Epithelial cell of alveolus of lung (primary cell): ENCODE measurements around the gene PRODH2. TPM values are rescaled to one million over a fixed set of nuclear protein-coding genes. Genes with fewer than 3 reads are reported as not detected.

Source experiments
- total RNA-seq: library from RNA; depleted of rRNA; stranded (reverse); fragments of >200 nt; gene quantifications from 2 replicates; pipeline ENCODE4 v1.2.1, GENCODE V29; 2015

The PRODH2 gene, protein sequence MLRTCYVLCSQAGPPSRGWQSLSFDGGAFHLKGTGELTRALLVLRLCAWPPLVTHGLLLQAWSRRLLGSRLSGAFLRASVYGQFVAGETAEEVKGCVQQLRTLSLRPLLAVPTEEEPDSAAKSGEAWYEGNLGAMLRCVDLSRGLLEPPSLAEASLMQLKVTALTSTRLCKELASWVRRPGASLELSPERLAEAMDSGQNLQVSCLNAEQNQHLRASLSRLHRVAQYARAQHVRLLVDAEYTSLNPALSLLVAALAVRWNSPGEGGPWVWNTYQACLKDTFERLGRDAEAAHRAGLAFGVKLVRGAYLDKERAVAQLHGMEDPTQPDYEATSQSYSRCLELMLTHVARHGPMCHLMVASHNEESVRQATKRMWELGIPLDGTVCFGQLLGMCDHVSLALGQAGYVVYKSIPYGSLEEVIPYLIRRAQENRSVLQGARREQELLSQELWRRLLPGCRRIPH
- not detected in 2 replicates for total RNA-seq

DNA sequence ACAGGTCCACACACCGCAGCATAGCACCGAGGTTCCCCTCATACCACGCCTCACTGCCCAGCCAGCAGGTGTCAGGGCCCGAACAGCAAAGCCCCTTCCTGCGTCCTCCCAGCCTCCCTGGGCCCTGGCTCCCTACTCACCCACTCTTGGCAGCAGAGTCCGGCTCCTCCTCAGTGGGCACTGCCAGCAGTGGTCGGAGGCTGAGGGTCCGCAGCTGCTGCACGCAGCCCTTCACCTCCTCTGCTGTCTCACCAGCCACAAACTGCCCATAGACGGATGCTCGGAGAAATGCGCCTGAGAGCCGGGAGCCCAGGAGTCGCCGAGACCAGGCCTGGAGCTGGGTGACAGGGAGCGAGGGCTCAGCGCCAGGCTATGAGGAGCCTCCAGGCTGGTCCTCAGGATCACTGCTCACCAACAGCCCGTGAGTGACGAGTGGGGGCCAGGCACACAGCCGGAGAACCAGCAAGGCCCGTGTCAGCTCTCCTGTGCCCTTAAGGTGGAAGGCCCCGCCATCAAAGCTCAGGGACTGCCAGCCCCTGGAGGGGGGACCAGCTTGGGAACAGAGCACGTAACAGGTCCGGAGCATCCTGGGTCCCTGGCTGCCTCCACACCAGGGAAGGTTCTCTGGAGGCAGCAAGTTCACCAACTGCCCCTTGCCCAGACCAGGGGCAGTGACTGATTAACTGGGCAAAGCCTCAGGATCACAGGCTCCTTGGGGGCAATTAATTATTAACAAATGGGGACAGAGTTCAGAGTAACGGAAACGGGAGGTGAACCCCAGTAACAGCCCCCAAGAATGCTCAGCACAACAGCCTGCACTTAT is at the start of gene PRODH2:
Gene PRODH2 (minus strand): TSS at position 626 of the 823 bp plus-strand sequence. CDS start 40 bp downstream, at position 586.

DNA sequence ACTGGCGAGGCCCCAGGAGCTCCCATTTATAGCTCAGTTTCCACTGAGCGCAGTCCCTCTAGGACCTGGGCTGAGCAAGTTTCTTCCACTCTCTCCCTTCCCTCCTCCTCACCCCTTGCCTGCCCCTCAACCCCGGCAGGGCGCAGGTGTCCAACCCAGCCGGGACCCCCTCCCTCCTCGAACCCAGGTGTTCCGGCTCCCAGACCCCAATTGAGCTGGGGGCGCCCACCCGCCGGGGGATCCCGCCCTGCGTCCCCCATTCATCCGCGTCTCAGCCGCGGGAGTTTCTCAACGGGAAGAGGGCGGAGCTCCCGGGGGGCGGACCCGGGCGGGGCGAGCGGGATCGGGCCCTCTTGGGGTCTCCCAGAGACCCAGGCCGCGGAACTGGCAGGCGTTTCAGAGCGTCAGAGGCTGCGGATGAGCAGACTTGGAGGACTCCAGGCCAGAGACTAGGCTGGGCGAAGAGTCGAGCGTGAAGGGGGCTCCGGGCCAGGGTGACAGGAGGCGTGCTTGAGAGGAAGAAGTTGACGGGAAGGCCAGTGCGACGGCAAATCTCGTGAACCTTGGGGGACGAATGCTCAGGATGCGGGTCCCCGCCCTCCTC is 44.0 kb upstream of the PRODH2 start, which contains the start of gene KIRREL2:
Gene KIRREL2 (plus strand): TSS at position 366 of the 604 bp plus-strand sequence. CDS start 209 bp downstream, at position 575.

GRCh38 chr19:35852029-35852780 is 39.6 kb upstream of the PRODH2 start, which contains the start of gene NPHS1:
NPHS1 (minus strand) TSS chr19:35852504; CDS start chr19:35851837, 667 bp downstream.

DNA sequence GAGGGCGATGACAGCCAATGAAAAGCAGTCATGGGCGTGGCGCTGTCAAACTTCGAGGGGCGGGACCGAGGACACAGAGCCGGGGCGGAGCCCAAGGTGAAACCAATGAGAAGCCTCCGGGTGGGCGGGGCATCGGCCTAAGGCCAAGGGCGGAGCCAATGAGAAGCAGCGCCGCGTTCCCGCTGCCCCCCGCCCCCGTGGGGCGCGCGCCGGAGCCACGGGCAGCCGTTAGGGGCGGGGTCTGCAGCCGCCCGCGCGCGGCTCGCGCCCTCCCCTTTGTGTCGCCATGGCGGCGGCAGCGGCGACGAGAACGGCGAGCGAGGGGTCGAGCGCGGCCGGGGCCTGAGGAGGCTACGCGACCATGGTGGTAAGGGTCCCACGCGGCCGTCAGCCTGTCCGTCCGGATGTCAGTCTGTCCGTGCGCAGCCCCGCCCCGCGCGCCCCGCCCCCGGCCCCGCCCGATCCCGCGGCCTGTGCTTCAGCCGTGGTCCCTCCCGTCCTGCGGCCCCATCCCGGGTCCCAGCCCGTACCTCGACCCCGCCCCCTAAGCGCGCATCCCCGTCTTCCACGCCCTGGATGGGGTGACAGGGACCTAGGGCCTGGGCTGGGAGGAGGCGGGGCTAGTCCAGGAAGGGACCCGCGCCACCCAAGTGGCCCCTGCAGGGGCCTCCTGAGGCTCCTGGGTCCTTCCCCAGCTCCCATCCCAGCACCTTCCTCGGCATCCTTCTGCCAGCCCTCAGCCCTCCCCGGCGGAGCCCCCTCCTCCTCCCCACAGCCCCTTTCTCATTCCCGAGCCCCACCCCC is 37.1 kb downstream of the PRODH2 start, which contains the start of gene ARHGAP33:
Gene ARHGAP33 (plus strand): TSS at position 267 of the 804 bp plus-strand sequence. CDS start 95 bp downstream, at position 362.

GRCh38 chr19:35757749-35758608 is 54.7 kb downstream of the PRODH2 start, which contains the start of gene PROSER3:
PROSER3 (plus strand) TSS chr19:35758176; CDS start chr19:35758216, 40 bp downstream.

DNA sequence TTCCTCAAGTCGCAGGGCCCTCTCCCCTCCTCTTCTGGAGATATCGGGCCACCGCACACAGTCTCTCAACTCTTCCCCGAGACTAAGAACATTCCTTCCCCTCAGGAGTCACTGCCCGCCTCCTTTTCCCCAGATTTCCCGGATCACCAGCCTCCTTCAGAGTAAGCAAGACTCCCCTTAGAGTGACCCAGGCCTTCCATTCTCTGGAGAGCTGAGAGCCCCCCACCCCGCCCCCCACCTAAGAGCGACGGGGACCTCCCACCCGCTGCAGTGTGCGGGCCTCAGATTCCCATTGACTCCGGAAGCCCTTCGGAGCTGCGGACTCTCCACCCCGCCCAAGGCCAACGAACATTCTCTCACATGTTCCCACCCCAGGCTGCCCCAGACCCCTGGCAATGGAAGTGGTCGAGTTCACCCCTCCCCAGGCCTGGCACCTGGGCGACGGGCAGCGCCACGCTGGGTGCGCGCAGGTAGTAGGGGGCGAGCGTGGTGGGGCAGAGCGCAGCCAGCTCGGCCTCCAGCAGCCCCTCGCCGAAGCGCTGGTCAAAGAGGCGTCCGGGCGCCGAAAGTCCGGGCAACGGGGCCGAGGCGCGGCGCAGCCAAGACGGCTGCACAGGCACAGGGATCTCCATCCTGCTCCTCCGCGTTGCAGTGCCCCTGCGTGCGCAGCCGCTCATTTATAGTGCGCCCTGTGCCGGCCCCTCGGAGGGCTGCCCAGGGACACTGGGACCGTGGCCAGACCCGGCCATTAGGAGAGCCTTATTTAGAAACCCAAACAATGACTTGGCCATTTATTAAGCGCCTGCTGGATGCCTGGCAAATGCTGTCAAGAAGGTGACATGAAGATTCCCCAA is 56.0 kb downstream of the PRODH2 start, which contains the start of gene HSPB6:
Gene HSPB6 (minus strand): TSS at position 653 of the 854 bp plus-strand sequence. CDS start 21 bp downstream, at position 632.

Other genes starting within 250 kb of the PRODH2 start
- gene ATP4A, start 249.2 kb downstream of the PRODH2 start, total RNA-seq = not detected in 2 replicates
- gene PMIS2, start 226.7 kb downstream of the PRODH2 start, total RNA-seq = not detected in 2 replicates
- 6.6 and 10.5 TPM in 2 replicates for gene HAUS5, start 200.1 kb downstream of the PRODH2 start, total RNA-seq
- 93.3 and 101 TPM in 2 replicates for gene RBM42, start 183.8 kb downstream of the PRODH2 start, total RNA-seq
- 0.78 TPM in 1 of 2 replicates, not detected in the other for gene ETV2, start 171.1 kb downstream of the PRODH2 start, total RNA-seq
- 500 and 902 TPM in 2 replicates for gene COX6B1, start 164.5 kb downstream of the PRODH2 start, total RNA-seq
- not detected in 2 replicates for gene UPK1A, start 146.3 kb downstream of the PRODH2 start, total RNA-seq
- gene ZBTB32, start 108.3 kb downstream of the PRODH2 start, total RNA-seq = not detected in 2 replicates
- gene KMT2B, start 94.8 kb downstream of the PRODH2 start, total RNA-seq = 8.0 and 14.4 TPM in 2 replicates
- gene IGFLR1, start 70.4 kb downstream of the PRODH2 start, total RNA-seq = 6.9 and 15.9 TPM in 2 replicates
- 6.9 and 9.3 TPM in 2 replicates for gene U2AF1L4, start 67.4 kb downstream of the PRODH2 start, total RNA-seq
- 43.2 TPM in 2 replicates for gene PSENEN, start 67.2 kb downstream of the PRODH2 start, total RNA-seq
- gene LIN37, start 64.3 kb downstream of the PRODH2 start, total RNA-seq = 15.9 and 20.7 TPM in 2 replicates
- gene HSPB6, start 55.8 kb downstream of the PRODH2 start, total RNA-seq = 11.1 and 66.8 TPM in 2 replicates
- 12.4 and 18.0 TPM in 2 replicates for gene PROSER3, start 54.7 kb downstream of the PRODH2 start, total RNA-seq
- 2.2 and 3.2 TPM in 2 replicates for gene ARHGAP33, start 37.3 kb downstream of the PRODH2 start, total RNA-seq
- gene NPHS1, start 39.7 kb upstream of the PRODH2 start, total RNA-seq = not detected in 2 replicates
- 0.13 TPM in 1 of 2 replicates, not detected in the other for gene KIRREL2, start 44.1 kb upstream of the PRODH2 start, total RNA-seq
- 12.8 and 17.3 TPM in 2 replicates for gene APLP1, start 55.7 kb upstream of the PRODH2 start, total RNA-seq
- 2.6 and 3.7 TPM in 2 replicates for gene NFKBID, start 87.7 kb upstream of the PRODH2 start, total RNA-seq
- gene HCST, start 89.7 kb upstream of the PRODH2 start, total RNA-seq = not detected in 2 replicates
- gene TYROBP, start 95.5 kb upstream of the PRODH2 start, total RNA-seq = not detected in 2 replicates
- 8.5 and 13.9 TPM in 2 replicates for gene LRFN3, start 123.5 kb upstream of the PRODH2 start, total RNA-seq
- gene SDHAF1, start 182.3 kb upstream of the PRODH2 start, total RNA-seq = 35.6 and 42.5 TPM in 2 replicates
- 0.08 and 1.2 TPM in 2 replicates for gene SYNE4, start 196.0 kb upstream of the PRODH2 start, total RNA-seq
- gene ALKBH6, start 201.4 kb upstream of the PRODH2 start, total RNA-seq = 38.8 and 39.5 TPM in 2 replicates
- gene CLIP3, start 220.0 kb upstream of the PRODH2 start, total RNA-seq = 14.1 and 36.4 TPM in 2 replicates
- 5.3 and 7.9 TPM in 2 replicates for gene THAP8, start 241.4 kb upstream of the PRODH2 start, total RNA-seq
- gene WDR62, start 242.1 kb upstream of the PRODH2 start, total RNA-seq = 1.0 and 5.0 TPM in 2 replicates